HG03139 (cell line): Measurements from ENCODE around the gene ACADSB.
A peak's percentile ranks its signal among the peaks of the same experiment; 100 is the strongest.

Source experiments
- ATAC-seq: cut with Tn5 transposase; IDR thresholded peaks from one replicate; pipeline ENCODE4 v1.9.1; 2021; ENCODE audit not compliant: unreplicated experiment

ACADSB gene

GRCh38 chr10:123001370-123001769, 7.4 kb upstream of the ACADSB start:
- no peak for ATAC-seq

GRCh38 chr10:123004298-123004697, 4.5 kb upstream of the ACADSB start:
- no peak for ATAC-seq

GRCh38 chr10:123007558-123008354, 1.1 kb upstream of the ACADSB start:
- peak; percentile 30 for ATAC-seq

- peak; percentile 10 for ATAC-seq
These were observed 457 bp downstream of the ACADSB start for GRCh38 chr10:123009105-123009820.

GRCh38 chr10:123011987-123012386, 3.2 kb downstream of the ACADSB start:
- no peak for ATAC-seq

DNA sequence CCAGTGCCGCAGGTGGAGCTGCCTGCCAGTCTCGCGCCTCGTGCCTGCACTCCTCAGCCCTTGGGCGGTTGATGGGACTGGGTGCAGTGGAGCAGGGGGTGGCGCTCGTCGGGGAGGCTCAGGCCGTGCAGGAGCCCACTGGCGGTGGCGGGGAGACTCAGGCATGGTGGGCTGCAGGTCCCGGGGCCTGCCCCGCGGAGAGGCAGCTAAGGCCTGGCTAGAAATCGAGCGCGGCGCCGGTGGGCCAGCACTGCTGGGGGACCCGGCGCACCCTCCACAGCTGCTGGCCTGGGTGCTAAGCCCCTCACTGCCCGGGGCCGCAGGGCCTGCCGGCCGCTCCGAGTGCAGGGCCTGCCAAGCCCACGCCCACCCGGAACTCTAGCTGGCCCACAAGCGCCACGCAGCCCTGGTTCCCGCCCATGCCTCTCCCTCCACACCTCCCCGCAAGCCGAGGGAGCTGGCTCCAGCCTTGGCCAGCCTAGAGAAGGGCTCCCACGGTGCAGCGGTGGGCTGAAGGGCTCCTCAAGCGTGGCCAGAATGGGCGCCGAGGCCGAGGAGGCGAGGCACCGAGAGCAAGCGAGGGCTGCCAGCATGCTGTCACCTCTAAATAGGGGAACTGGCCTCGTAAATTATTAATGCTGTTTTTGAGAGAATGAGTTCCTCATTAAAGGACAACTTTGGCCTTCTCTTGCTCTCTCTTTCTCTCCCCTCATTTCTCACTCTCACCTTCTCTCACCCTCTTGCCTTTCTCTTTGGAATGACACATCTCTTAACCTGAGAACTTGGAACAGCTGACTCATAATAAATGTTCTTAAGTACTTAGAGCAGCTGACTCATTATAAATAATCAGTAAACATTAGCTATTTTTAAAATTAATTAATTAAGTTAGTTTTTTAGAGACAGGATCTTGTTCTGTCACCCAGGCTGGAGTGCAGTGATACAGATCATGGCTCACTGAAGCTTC, 4.9 kb downstream of the ACADSB start:
- no peak for ATAC-seq

DNA sequence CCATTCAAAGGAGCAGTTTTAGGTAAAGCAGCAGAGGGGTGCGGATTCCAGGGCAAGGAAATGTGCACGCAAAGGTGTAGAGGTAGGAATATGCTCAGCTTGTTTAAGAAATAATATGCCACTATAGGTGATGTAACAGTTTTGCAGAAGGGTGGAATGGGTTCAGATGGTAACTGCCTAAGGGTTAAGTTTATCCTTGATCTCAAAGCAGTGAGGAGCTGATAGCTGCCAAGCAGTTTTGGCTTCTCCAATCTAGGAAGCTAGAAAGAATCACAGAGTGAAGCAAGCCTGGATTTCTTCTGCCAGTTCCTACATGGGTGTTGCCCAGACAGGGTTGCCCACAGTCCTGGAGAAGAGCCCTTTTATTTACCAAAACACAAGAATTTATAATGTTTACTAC, 6.0 kb downstream of the ACADSB start:
- no peak for ATAC-seq

GRCh38 chr10:123016228-123016627, 7.4 kb downstream of the ACADSB start:
- no peak for ATAC-seq

GRCh38 chr10:123017421-123018165, 8.8 kb downstream of the ACADSB start:
- no peak for ATAC-seq

GRCh38 chr10:123018531-123018930, 9.7 kb downstream of the ACADSB start:
- ATAC-seq, result no peak

DNA sequence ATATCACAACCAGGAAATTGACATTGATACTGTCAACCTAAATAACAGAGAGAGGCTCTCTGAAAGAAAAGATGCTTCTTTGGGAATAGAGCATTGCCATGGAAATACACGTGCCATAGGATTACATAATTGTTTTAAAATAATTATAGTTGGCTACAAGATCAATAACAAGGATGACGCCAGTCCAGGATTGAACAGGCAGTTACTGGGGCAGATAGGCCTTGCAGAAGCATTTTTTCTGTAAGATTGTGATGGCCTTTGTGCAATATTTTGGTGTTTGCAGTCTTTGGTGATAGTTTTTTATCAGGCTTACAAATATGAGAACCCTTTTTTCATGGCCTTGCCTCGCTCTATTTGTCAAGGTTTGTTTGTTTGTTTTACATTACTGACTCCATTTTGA, 10.5 kb downstream of the ACADSB start:
- ATAC-seq, result no peak

DNA sequence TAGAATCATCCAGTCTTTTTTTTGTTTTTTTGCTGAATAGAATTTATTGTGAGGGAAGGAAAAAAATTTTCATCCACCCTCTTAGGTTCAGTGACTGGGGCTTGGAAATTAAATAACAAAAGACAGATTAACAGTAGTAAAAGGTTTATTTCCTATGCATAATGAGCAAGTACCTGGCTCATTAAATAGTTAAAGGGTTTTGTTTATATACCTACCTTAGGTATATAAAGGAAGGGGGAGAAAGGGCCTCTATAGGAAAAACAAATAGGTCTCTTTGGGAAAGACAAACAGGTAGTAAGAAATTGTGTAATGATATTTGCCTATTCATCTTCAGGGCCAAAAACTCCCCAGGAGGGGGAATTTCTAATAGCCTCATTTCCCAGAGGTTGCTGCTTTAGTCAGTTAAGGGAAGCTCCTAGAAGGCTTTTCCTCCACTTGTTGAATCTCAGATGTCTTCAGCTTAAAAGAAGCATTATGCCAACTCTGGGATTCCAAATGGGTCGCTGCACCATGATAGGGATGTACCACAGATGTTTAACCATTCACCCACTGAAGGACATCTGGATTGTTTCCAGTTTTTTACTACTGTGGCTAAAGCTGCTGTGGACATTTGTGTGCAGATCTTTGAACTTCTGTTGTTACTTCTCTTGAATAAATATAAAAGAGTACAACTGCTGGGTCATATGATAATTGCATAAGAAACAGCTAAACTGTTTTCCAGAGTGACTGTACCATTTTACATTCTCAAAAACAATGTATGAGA, 11.3 kb downstream of the ACADSB start:
- no peak for ATAC-seq

- ATAC-seq, result no peak
These were observed 12.7 kb downstream of the ACADSB start for GRCh38 chr10:123021517-123021916.

DNA sequence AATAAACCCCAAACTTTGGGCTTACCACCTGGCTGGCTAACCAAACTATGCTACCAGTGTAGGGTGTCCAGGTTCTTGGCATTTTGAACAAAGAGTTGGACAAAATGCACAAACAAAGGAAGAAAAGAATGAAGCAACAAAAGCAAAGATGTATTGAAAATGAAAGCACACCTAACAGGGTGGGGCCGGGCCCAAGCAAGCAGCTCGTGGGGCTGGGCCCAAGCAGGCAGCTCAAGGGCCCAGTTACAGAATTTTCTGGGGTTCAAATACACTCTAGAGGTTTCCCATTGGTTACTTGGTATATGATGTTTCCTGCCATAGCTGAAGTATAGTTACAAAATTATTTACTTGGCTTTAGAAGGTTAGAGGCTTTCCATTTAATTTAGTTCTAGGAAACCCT, 15.7 kb downstream of the ACADSB start:
- ATAC-seq, result no peak

GRCh38 chr10:123026302-123026701, 17.5 kb downstream of the ACADSB start:
- no peak for ATAC-seq

GRCh38 chr10:123027861-123028260, 19.1 kb downstream of the ACADSB start:
- no peak for ATAC-seq

DNA sequence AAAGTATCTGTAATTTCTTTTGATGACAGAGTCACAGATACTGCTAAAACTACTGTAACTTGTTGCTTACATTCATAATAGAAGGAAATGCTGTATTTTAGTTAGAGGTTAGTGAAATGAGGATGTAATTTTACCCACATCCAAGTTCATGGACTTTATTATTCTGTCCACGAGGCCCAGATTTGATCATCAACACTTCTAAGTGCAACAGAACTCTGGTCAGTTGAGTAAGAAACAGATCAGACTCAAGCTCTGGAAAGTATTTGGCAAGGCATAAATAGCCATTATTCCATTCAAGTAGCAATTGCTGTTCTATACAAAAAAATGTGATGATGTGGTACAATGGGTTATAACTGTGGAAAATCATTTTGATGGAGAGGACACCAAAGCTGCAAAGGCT, 22.3 kb downstream of the ACADSB start:
- ATAC-seq, result no peak

GRCh38 chr10:123034332-123034731, 25.5 kb downstream of the ACADSB start:
- no peak for ATAC-seq

GRCh38 chr10:123035467-123036086, 26.8 kb downstream of the ACADSB start:
- no peak for ATAC-seq
